Anterior cingulate cortex (tissue), 58 donors: ENCODE results near the gene CHCT1.
"Not testable (repeated sequence)": the region's sequence is repeated elsewhere in the genome, so short reads cannot be mapped to it uniquely, and the experiment has no call there.

Source experiments
- DNase-seq, 58 donors: peaks; one replicate each; lab custom pipeline; 2025; lab: John Stamatoyannopoulos, UW

Gene CHCT1

GRCh38 chr17:60422162-60422665 lies at the start of gene CHCT1:
TSS of gene CHCT1 (plus strand) at chr17:60422489. CDS start at chr17:60422593, 104 bp downstream.
- DNase-seq = no peak

- no peak for DNase-seq
Measured at GRCh38 chr17:60372790-60373483, 49.4 kb upstream of the CHCT1 start.

- not testable (repeated sequence) for DNase-seq
Measured at GRCh38 chr17:60378187-60378586, 44.1 kb upstream of the CHCT1 start.

GRCh38 chr17:60379461-60379860 lies 42.8 kb upstream of the CHCT1 start:
- DNase-seq = not testable (repeated sequence)

- DNase-seq = no peak
Measured at GRCh38 chr17:60381958-60382357, 40.3 kb upstream of the CHCT1 start.

- no peak for DNase-seq
Measured at GRCh38 chr17:60383379-60383778, 38.9 kb upstream of the CHCT1 start.

- DNase-seq = not testable (repeated sequence)
Measured at GRCh38 chr17:60384921-60385320, 37.4 kb upstream of the CHCT1 start.

GRCh38 chr17:60386147-60387058 lies 35.9 kb upstream of the CHCT1 start:
- peak in 2 of 58 donors; percentile 2 to 59 for DNase-seq

GRCh38 chr17:60387666-60388065 lies 34.6 kb upstream of the CHCT1 start:
- no peak for DNase-seq

- no peak for DNase-seq
Measured at GRCh38 chr17:60388742-60389141, 33.5 kb upstream of the CHCT1 start.

GRCh38 chr17:60390186-60390585 lies 32.1 kb upstream of the CHCT1 start:
- peak in 1 of 58 donors; percentile 2 for DNase-seq

- peak in 45 of 58 donors; percentile 3 to 63 (median 35) for DNase-seq
Measured at GRCh38 chr17:60390925-60391470, 31.3 kb upstream of the CHCT1 start.

GRCh38 chr17:60391471-60392041 lies 30.7 kb upstream of the CHCT1 start:
- DNase-seq = peak in 18 of 58 donors; percentile 26 to 83 (median 56)

GRCh38 chr17:60392042-60392844 lies 30.0 kb upstream of the CHCT1 start, which contains the start of gene USP32:
TSS of gene USP32 (minus strand) at chr17:60392133. CDS start at chr17:60391939, 194 bp downstream.
- DNase-seq = peak; percentile 84 to 100 (median 97)

- peak in 5 of 58 donors; percentile 3 to 21 (median 20) for DNase-seq
Measured at GRCh38 chr17:60392845-60393702, 29.2 kb upstream of the CHCT1 start.

GRCh38 chr17:60393840-60394723 lies 28.2 kb upstream of the CHCT1 start:
- no peak for DNase-seq

GRCh38 chr17:60395508-60396065 lies 26.7 kb upstream of the CHCT1 start:
- no peak for DNase-seq
